Thyroid gland (tissue), 4 donors: ENCODE data around the gene MRPS23. TPM values are rescaled to one million over a fixed set of nuclear protein-coding genes. Genes with fewer than 3 reads are reported as not detected.

Source experiments
- DNase-seq, 2 donors: peaks; one replicate each; pipeline ENCODE4 v3.0.0-alpha.2; 2019
- H3K27ac ChIP-seq, 3 donors: fragments of 200-600 bp; sonication (generic); 1 replicate in 2 of 3; 2 replicates in 1 of 3; pipeline ENCODE4 v1.5.1; 2016 to 2019; ENCODE audit warnings: mild to moderate bottlenecking in 1 of 3, moderate library complexity in 1 of 3
- H3K27me3 ChIP-seq: fragments of 200-600 bp; sonication (generic); one replicate; pipeline ENCODE4 v1.5.1; 2019
- H3K36me3 ChIP-seq, 2 donors: fragments of 200-600 bp; sonication (generic); one replicate each; pipeline ENCODE4 v1.5.1; 2016 to 2019
- H3K4me1 ChIP-seq, 2 donors: fragments of 200-600 bp; sonication (generic); one replicate each; pipeline ENCODE4 v1.5.1; 2017 to 2019
- H3K4me3 ChIP-seq, 3 donors: fragments of 200-600 bp; sonication (generic); replicated peaks in 1 of 3; 1 replicate in 2 of 3; 2 replicates in 1 of 3; pipeline ENCODE4 v1.5.1; 2016; ENCODE audit warnings: mild to moderate bottlenecking in 1 of 3
- H3K9me3 ChIP-seq: fragments of 200-600 bp; sonication (generic); one replicate; pipeline ENCODE4 v1.5.1; 2017
- CTCF ChIP-seq, 6 experiments: fragments of 200-600 bp in 3 of 6; fragments of 450-650 bp in 3 of 6; sonication (generic) in 3 of 6; IDR thresholded peaks; one replicate each; pipeline ENCODE4 v1.5.1; 2016 to 2019; ENCODE audit warnings: antibody characterized with exemption in 6 of 6, mild to moderate bottlenecking in 2 of 6, inconsistent platforms in 1 of 6, moderate library complexity in 1 of 6
- POLR2A ChIP-seq, 2 donors: fragments of 450-650 bp; IDR thresholded peaks; one replicate each; pipeline ENCODE4 v1.6.1; 2017; ENCODE audit warnings: antibody characterized with exemption in 2 of 2, mild to moderate bottlenecking in 2 of 2, moderate library complexity in 1 of 2
- WGBS, 2 donors: methylation state at CpG; one replicate each; pipeline ENCODE4 v1.1.5; 2017; 5-methylcytosine and 5-hydroxymethylcytosine counted together
- intact Hi-C: fragments of 100-400 bp; cut with DNase I; formaldehyde crosslinking; loops from one replicate; pipeline ENCODE4 v1.15.1; 2023
- total RNA-seq, 4 donors: library from RNA; depleted of rRNA; stranded (reverse); fragments of >200 nt; gene quantifications; one replicate each; pipeline ENCODE4 v1.2.3, GENCODE V29; 2016

The MRPS23 gene
- total RNA-seq, 4 donors from 2014 or later, result 23.6 to 44.3 (median 34.8) TPM

- intact Hi-C loops, result loop anchor here (10.0 kb wide), 1 partner anchor 714 kb away; no protein-coding TSS in a partner anchor
- Histone ChIP-seq H3K36me3 (peaks cover 18 to 28% of the 10 kb centered on the region in 2 donors), H3K4me3 (no peak overlapping the region), H3K9me3 (no peaks in the 10 kb centered on the region), H3K4me1 (peaks cover 6 to 10% of the 10 kb centered on the region in 2 donors), H3K27me3 (no peaks in the 10 kb centered on the region), H3K27ac (no peak overlapping the region)
- 86 to 92% methylated on average over 6 of the region's 6 CpGs for WGBS, 2 donors
- TF ChIP-seq POLR2A (IDR thresholded peaks at IDR 0.05) (no peak), CTCF (IDR thresholded peaks at IDR 0.05) (no peak)
- no peak for DNase-seq
These were observed 10.8 kb downstream of the MRPS23 start for GRCh38 chr17:57838857-57839570.

GRCh38 chr17:57838453-57838852, 11.4 kb downstream of the MRPS23 start:
- H3K27me3 ChIP-seq, result no peaks in the 10 kb centered on the region
- H3K4me1 ChIP-seq, result peaks cover 8 to 15% of the 10 kb centered on the region in 2 donors
- DNase-seq, result no peak
- TF ChIP-seq CTCF (IDR thresholded peaks at IDR 0.05), result no peak
- no peak for TF ChIP-seq POLR2A (IDR thresholded peaks at IDR 0.05)
- no peak overlapping the region for H3K27ac ChIP-seq
- peaks cover 18 to 28% of the 10 kb centered on the region in 2 donors for H3K36me3 ChIP-seq
- H3K9me3 ChIP-seq, result no peaks in the 10 kb centered on the region
- H3K4me3 ChIP-seq, result no peak overlapping the region
- WGBS, 2 donors, result 85 to 86% methylated on average over 4 of the region's 4 CpGs
- intact Hi-C loops, result loop anchor here (10.0 kb wide), 1 partner anchor 714 kb away; no protein-coding TSS in a partner anchor

GRCh38 chr17:57835333-57835900, 14.4 kb downstream of the MRPS23 start:
- H3K4me3 ChIP-seq, result no peak overlapping the region
- 93 to 99% methylated on average over 2 of the region's 2 CpGs for WGBS, 2 donors
- no peaks in the 10 kb centered on the region for H3K9me3 ChIP-seq
- intact Hi-C loops, result loop anchor here (10.0 kb wide), 1 partner anchor 711 kb away; no protein-coding TSS in a partner anchor
- TF ChIP-seq POLR2A (IDR thresholded peaks at IDR 0.05) (no peak), CTCF (IDR thresholded peaks at IDR 0.05) (no peak)
- DNase-seq, result no peak
- peak overlapping the region; percentile 67 to 92 (median 79) for H3K27ac ChIP-seq
- H3K4me1 ChIP-seq, result peaks cover 8 to 23% of the 10 kb centered on the region in 2 donors
- H3K27me3 ChIP-seq, result no peaks in the 10 kb centered on the region
- H3K36me3 ChIP-seq, result peaks cover 18 to 22% of the 10 kb centered on the region in 2 donors

- WGBS, 2 donors, result 41 to 43% methylated on average over 13 of the region's 13 CpGs
- H3K27ac ChIP-seq, result peak overlapping the region; percentile 67 to 92 (median 79)
- peaks cover 10% of the 10 kb centered on the region in 2 donors for H3K36me3 ChIP-seq
- intact Hi-C loops, result loop anchor here (10.0 kb wide), 1 partner anchor 709 kb away; no protein-coding TSS in a partner anchor
- H3K4me1 ChIP-seq, result peaks cover 8 to 23% of the 10 kb centered on the region in 2 donors
- TF ChIP-seq CTCF (IDR thresholded peaks at IDR 0.05) (peak in 4 of 6 experiments; percentile 34 to 45 (median 40)), POLR2A (IDR thresholded peaks at IDR 0.05) (peak in 1 of 2 donors; percentile 40)
- no peaks in the 10 kb centered on the region for H3K9me3 ChIP-seq
- DNase-seq, result peak; percentile 92 to 96
- no peaks in the 10 kb centered on the region for H3K27me3 ChIP-seq
- H3K4me3 ChIP-seq, result no peak overlapping the region
These were observed 15.6 kb downstream of the MRPS23 start for GRCh38 chr17:57834146-57834741.
